GM10248 (cell line): Measurements from ENCODE around the gene IFNL3.

ENCODE experiments used
- CTCF ChIA-PET: fragments of 300-600 bp; sonication (Branson Sonifier 250); formaldehyde crosslinking; extraction: SDS; loops from one replicate; lab custom pipeline; 2021; ENCODE audit warnings: antibody characterized with exemption; lab: Yijun Ruan, JAX
- POLR2A ChIA-PET: fragments of 350-650 bp; sonication (Branson Sonifier 250); formaldehyde crosslinking; extraction: SDS; loops from one replicate; lab custom pipeline; 2020; ENCODE audit warnings: antibody characterized with exemption; lab: Yijun Ruan, JAX
- DNase-seq: peaks from one replicate; pipeline ENCODE4 v3.0.0; 2012; ENCODE audit errors: extremely low spot score
- CTCF ChIP-seq: IDR thresholded peaks from 2 replicates; pipeline ENCODE4 v1.5.1; 2012; ENCODE audit warnings: mild to moderate bottlenecking, low read depth; ENCODE audit errors: extremely low read depth, missing control alignments, control extremely low read depth

IFNL3 gene

GRCh38 chr19:39240421-39240820 is 4.4 kb downstream of the IFNL3 start:
- DNase-seq = no peak
- ChIA-PET CTCF (no interaction called here), POLR2A (no interaction called here)
- no peak for TF ChIP-seq CTCF

- no peak for TF ChIP-seq CTCF
- DNase-seq = no peak
- CTCF ChIA-PET = interaction anchor here (1.4 kb wide), 1 partner anchor 10 kb away, joined by 3 read pairs; no protein-coding TSS in a partner anchor
- POLR2A ChIA-PET = no interaction called here
Observed at GRCh38 chr19:39238944-39239343, 5.9 kb downstream of the IFNL3 start.

GRCh38 chr19:39238209-39238608 is 6.6 kb downstream of the IFNL3 start:
- TF ChIP-seq CTCF = no peak
- CTCF ChIA-PET = no interaction called here
- DNase-seq = no peak
- POLR2A ChIA-PET = no interaction called here

GRCh38 chr19:39237200-39238184 is 7.3 kb downstream of the IFNL3 start:
- CTCF ChIA-PET = no interaction called here
- TF ChIP-seq CTCF = no peak
- DNase-seq = peak; percentile 79
- POLR2A ChIA-PET = interaction anchor here (0.5 kb wide), 1 partner anchor 194 kb away, joined by 7 read pairs; no protein-coding TSS in a partner anchor

GRCh38 chr19:39236527-39236926 is 8.3 kb downstream of the IFNL3 start:
- POLR2A ChIA-PET = no interaction called here
- CTCF ChIA-PET = no interaction called here
- DNase-seq = no peak
- no peak for TF ChIP-seq CTCF

GRCh38 chr19:39232708-39233107 is 12.1 kb downstream of the IFNL3 start:
- TF ChIP-seq CTCF = no peak
- POLR2A ChIA-PET = no interaction called here
- no peak for DNase-seq
- CTCF ChIA-PET = no interaction called here
